GM12873 (cell line): ENCODE measurements around the gene MMP28.

Source experiments
- CTCF ChIP-seq: IDR thresholded peaks from 2 replicates; pipeline ENCODE4 v1.5.1; 2012; ENCODE audit warnings: low read depth, mild to moderate bottlenecking, moderate library complexity, low read length, control low read depth; ENCODE audit not compliant: insufficient read depth; ENCODE audit errors: missing control alignments

The MMP28 gene

GRCh38 chr17:35797918-35798317, 2.5 kb upstream of the MMP28 start:
- TF ChIP-seq CTCF = no peak

GRCh38 chr17:35797370-35797769, 1.9 kb upstream of the MMP28 start:
- no peak for TF ChIP-seq CTCF

- TF ChIP-seq CTCF = no peak
Measured at GRCh38 chr17:35796942-35797341, 1.5 kb upstream of the MMP28 start.

GRCh38 chr17:35795871-35796265, 427 bp upstream of the MMP28 start:
- TF ChIP-seq CTCF = peak; percentile 5

GRCh38 chr17:35793257-35793656, 2.2 kb downstream of the MMP28 start:
- TF ChIP-seq CTCF = no peak

- no peak for TF ChIP-seq CTCF
Measured at GRCh38 chr17:35791681-35792350, 3.6 kb downstream of the MMP28 start.

GRCh38 chr17:35790841-35791240, 4.6 kb downstream of the MMP28 start:
- no peak for TF ChIP-seq CTCF
